HTR-8/SVneo (cell line): ENCODE results near the gene ADGRV1.

Experiments
- DNase-seq: peaks from one replicate; pipeline ENCODE4 v3.0.0; 2011; ENCODE audit warnings: low spot score, mixed read lengths; ENCODE audit not compliant: insufficient read length
- FAIRE-seq: peaks from 2 replicates; lab custom pipeline; 2011; peaks lifted over from hg19 to GRCh38; lab: Jason Lieb, UNC

The ADGRV1 gene

GRCh38 chr5:90558344-90559192, at the start of gene ADGRV1:
Gene ADGRV1, plus strand, starts transcription at chr5:90558797. Its CDS starts 99 bp downstream, at chr5:90558896.
- DNase-seq (peak; percentile 58), FAIRE-seq (peak; percentile 48)

- no peak for DNase-seq
- no peak for FAIRE-seq
These were observed 48.2 kb upstream of the ADGRV1 start for GRCh38 chr5:90510438-90510837.

DNA sequence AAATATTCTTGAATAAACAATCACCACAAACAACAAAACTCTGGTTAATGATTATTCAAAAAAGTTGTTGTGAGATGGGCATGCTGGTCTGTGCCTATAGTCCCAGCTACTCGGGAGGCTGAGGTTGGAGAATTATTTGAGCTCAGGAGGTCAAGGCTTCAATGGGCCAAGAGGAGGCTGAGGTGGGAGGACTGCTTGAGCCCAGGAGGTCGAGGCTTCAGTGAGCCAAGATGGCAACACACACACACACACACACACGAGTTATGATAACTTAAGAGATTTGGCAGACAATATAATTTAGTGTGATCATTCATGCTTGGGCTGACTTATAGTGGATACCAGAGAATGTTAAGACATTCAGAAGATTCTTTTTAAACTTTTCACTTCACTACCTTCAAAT, 44.1 kb upstream of the ADGRV1 start:
- no peak for DNase-seq
- no peak for FAIRE-seq

- no peak for DNase-seq
- no peak for FAIRE-seq
These were observed 39.9 kb upstream of the ADGRV1 start for GRCh38 chr5:90518661-90519060.

DNA sequence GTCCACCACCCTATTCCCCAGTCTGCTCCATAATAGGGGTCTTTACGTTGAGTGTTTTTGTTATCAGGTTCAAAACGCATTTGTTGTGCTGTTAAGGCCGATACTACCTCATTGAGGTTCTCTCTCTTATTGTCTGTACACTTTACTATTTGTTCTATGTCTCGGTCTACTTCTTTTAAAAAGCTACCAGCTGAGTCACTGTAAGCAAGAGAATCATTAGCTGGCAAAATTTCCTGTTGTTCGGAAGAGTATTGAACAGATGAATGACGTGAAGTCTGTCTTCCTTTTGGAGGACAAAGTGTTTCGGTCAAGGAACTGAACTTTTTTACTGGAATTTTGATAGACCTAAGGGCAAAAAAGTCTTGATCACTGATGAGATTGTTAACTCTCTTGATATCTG, 39.5 kb upstream of the ADGRV1 start:
- FAIRE-seq (no peak), DNase-seq (no peak)

GRCh38 chr5:90528601-90529193, 29.9 kb upstream of the ADGRV1 start:
- DNase-seq (no peak), FAIRE-seq (no peak)

DNA sequence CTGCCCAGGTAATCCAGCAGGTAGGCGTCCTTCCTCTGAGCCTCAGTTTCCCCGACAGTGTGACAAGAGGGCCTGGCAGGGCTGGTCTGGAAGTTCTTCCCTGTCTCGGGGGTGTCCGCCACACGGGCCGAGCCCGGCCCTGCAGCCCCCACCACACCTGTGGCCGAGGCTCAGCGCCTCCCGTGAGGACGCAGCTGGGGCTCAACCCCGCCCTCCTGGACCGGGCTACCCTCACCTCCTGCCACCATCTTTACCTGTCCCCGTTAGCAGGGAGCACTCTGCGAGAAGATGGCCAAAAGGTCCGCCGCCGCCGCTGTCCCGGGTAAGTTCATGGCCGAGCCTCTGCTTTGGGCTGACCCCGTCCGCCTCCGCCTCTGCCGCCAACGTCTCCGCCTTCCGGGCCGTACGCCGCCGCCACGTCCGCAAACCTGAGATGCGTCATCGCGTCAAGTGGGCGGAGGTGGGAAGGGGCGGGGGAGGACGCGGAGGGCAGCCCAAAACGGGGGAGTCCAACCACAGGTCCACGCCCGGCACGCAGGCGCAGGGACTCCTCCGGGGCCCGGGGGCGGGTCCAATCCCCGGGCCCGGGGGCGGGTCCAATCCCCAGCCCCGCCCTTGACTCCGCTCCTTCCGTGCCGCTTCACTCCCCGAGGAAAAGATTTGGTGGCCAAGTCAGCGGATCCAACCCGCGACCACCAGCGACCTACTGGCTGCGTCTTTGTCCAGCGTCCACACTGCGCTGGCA, 29.2 kb upstream of the ADGRV1 start, which contains the start of gene LYSMD3:
LYSMD3 (minus strand) TSS at position 391 of the 745 bp plus-strand sequence. CDS start 4,295 bp downstream, outside the sequence.
- DNase-seq (peak; percentile 91), FAIRE-seq (peak; percentile 88)

DNA sequence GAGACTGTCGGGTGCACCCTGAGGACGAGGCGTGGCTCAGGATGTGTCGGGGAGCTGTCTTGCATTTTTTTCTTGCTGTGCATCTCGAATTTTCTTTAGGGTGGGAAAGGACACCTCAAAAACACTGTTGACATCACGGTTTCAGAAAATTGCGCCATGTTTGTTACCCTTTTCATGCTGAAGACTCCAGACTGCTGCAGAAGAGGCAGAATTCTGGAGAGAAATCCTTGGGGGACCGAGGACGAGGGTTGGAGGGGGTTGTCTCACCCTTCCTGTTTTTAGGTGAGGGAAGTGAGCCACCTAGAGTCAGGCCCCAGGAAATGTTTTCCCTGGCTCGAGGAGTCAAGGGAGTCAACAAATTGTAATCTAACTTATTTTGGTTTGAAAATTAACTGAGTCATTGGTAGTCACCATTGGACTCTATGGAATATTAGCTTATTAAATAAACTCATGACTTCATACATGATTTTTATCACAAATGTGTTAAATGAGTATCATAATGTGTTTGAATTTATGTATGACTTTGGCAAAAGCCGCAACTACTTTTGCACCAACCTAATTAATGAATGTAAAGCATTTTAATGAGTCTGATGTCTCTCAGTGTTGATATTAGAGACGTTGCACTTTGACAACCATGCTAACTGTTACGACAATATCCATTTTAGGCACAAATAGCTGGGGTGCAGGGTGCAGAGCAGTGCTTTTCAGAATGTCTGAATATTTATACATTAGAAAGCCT, 28.5 kb upstream of the ADGRV1 start:
- DNase-seq, result peak; percentile 66
- FAIRE-seq, result no peak

- DNase-seq (no peak), FAIRE-seq (no peak)
These were observed 27.7 kb upstream of the ADGRV1 start for GRCh38 chr5:90530736-90531487.

DNA sequence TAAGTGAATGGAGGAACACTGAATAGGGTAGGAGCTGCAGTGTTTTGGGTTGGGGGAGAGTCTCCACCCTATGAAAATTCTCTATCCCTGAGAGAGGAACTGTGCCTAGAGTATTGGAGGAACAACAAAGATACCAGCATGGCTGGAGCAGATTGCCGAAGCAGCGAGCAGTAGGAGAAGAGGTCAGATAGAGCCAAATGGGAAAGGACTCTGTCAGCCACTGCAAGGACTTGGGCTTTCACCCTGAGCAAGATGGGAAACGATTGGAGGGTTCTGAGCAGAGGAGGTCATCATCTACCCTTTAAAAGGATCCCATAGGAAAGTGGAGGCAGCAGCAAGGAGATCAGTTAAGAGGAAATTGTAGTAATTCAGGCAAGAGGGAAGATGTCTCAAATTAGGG, 24.8 kb upstream of the ADGRV1 start:
- FAIRE-seq, result no peak

DNA sequence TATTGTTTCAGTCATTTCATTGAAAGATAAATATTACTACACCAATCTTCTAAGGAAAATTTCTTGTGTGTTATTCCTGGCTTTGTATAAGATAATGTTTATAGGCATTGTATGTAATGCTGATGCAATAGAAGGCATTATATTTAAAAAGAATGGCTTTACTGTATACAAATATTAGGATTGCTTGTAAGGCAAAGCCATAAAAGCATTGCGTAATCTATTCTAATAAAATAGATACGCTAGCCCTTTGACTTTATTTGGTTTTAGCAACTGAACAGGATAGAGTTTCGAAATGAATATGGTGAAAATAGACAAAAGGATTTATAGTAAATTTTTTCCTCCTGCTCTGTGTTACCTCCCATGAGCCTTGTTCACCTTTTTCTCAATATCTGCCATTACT, 23.7 kb upstream of the ADGRV1 start:
- DNase-seq (no peak), FAIRE-seq (no peak)

More for the DNA sequence above, 24.8 kb upstream of the ADGRV1 start:
- no peak for DNase-seq

- no peak for DNase-seq
- no peak for FAIRE-seq
These were observed 15.6 kb upstream of the ADGRV1 start for GRCh38 chr5:90542827-90543519.

DNA sequence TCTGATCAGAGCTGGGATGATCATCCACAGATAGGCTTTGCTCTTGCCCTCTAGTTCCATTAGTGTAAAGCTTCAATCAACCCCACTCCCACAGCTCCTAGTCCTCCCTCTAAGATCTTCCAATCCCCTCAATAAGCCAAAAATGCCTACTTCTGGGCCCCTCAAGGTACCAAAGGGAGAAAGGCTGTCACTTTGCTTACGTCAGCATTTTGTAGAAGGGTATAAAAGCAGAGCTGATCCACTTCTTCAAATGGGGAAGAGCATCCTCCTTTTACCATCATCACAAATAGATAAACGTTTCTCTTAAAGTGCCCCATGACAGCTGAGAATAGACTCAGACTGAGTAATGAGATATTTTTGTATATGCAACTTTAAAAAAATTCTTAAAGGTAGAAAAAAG, 13.1 kb upstream of the ADGRV1 start:
- no peak for DNase-seq
- FAIRE-seq, result no peak

GRCh38 chr5:90546216-90546837, 12.3 kb upstream of the ADGRV1 start:
- DNase-seq (no peak), FAIRE-seq (no peak)

DNA sequence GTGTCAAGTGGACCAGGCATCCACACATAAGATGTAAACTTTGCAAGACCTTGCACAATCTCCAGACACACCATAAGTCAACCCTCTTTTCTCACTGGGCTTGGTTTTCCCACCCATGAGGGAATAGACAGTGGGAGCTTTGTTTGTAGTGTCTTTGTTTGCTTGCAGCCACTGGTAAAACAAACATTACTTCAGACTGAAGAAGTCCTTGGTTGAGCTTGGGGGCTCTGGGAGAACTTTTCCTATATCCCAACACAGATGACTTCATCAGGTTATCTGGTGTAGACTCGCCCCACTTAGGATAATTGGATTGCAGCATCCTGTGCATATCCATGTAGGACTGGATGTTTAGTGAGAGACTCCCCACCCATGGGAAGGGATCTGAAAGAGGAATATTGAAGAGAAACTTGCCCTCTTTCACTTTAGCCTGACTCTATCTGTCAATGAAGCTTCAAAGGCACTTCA, 11.5 kb upstream of the ADGRV1 start:
- DNase-seq (no peak), FAIRE-seq (no peak)

DNA sequence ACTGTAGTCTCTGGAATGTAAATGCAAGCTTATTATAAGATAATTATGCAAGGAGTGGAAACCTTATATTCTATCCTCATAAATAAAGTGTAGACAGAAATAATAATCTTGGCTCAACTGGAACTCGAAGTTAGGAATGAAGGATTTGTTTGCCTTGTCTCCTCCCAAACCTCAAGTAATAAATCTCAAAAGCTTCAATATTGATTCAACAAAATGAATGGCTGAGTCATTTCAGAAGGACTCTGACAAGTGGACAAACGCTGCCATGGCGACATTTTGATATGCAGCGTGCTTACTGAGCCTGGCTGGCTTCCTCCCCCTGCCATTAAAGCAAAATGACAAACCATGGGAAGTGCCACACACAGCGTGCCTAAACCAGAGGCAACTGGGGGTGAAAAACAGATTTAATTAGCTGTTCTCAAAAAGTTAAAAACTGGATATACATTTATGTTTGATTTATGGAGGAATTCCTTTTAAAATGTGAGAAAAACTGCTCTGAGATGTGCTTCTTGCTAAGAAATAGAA, 10.5 kb upstream of the ADGRV1 start:
- FAIRE-seq (no peak), DNase-seq (peak; percentile 7)

DNA sequence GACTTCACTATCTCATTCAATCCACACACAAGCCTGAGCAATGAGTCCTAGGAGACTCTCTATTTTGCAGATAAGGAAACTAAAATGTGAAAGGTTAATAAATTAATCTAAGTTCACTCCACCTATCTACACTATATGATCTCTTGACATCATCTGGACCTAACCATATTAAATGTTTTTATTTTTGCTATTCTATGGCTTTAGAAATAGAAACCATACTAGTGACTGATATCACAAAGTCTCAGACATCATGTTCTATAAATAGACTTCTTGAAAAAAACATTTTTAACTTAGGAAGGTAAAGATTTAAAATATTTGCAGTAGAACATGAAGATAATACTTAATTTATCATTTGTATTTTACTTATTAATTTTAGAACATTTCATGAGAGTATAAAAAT, 9.4 kb upstream of the ADGRV1 start:
- FAIRE-seq (no peak), DNase-seq (no peak)

GRCh38 chr5:90549729-90550275, 8.8 kb upstream of the ADGRV1 start:
- no peak for FAIRE-seq
- no peak for DNase-seq
